GM19023 (cell line): ENCODE results near the gene PFDN1.
A peak's percentile ranks its signal among the peaks of the same experiment; 100 is the strongest.

Experiments used
- ATAC-seq: cut with Tn5 transposase; IDR thresholded peaks from one replicate; pipeline ENCODE4 v1.9.1; 2021; ENCODE audit warnings: mild to moderate bottlenecking, moderate library complexity; ENCODE audit not compliant: unreplicated experiment

Gene PFDN1

DNA sequence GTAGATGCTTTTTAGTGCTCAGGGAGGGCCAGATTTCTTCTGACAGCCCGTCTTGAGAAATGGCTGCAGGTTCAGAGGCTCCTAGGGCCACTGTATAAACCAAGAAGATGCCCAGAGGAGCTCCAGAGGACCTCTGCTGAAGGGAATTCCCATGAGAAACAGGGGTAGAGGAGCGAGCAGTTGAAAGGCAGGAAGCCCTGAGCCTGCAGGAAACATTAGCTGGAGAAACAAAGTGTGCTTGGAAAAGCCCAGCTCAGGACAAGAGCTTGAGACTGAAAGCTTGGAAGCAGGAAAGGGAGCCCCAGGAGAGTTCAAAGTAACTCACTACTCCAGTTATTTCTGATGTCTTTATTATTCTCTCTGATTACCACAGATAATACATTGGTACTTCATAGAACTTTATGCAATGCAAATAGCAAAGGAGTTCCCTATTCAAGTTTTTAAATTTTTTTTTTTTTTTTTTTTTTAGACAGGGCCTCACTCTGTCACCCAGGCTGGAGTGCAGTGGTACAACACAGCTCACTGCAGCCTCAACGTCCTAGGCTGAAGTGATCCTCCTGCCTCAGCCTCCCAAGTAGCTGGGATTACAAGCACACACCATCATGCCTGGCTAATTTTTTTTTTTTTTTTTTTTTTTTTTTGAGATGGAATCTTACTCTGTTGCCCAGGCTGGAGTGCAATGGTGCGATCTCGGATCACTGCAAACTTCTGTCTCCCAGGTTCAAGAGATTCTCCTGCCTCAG is 27.0 kb upstream of the PFDN1 start:
- no peak for ATAC-seq

DNA sequence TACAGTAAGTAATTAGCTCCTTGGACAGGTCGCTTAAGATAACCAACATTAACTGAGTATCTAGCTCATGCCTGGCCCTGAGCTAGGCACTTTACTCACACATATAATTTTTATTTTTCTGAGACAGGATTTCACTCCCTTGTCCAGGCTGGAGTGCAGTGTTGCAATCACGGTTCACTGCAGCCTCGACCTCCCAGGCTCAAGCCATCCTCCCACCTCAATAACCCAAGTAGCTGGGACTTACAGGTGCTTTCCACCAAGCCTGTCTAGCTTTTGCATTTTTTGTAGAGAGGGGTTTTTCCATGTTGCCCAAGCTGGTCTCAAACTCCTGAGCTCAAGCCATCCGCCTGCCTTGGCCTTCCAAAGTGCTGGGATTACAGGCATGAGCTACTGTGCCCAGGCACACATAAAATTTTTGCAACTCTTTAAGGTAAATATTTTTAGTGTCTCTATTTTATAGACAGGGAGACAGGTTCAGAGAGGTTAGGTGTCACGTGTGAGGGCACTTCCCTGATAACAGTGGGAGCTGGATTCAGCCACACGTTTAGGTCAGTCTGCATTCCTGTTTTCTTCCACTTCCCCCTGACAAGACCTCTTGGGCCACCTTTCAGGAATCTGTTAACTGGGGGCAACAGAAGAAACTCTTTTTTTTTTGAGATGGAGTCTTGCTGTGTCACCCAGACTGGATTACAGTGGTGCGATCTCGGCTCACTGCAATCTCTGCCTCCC is 25.3 kb upstream of the PFDN1 start:
- no peak for ATAC-seq

DNA sequence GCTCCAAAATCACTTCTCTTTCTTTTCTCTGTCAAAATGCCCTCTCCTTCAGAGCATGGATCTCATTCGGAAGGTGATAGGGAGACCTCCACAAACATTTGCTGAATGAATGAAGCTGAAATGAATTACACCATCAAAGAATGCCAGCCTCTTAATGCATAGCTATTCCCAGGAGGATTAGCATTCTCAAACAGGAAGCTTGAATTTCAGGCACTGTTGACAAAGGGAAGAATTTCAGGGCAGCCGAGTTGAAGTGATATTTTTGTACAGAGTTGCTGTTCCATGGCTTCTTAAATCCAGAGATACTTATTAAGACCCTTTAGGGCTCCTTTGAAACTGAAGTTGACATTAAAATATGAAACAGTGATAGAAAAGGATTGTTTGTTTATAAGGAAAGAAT is 24.7 kb upstream of the PFDN1 start:
- ATAC-seq: no peak

DNA sequence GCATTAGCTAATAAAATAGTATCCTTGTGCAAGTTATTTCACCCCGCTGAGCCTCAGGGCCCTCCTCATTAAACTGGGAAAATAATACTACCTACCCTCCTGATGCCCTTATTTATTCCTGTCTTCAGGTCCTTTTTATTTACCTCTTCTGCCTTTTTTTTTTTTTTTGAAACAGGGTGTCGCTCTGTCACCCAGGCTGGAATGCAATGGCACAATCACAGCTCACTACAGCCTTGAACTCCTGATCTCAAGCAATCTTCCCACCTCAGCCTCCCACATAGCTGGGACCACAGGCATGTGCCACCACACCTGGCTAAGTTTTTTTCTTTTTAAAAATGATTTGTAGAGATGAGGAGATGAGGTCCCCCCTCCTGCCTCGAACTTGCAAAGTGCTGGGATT is 22.6 kb upstream of the PFDN1 start:
- no peak for ATAC-seq

DNA sequence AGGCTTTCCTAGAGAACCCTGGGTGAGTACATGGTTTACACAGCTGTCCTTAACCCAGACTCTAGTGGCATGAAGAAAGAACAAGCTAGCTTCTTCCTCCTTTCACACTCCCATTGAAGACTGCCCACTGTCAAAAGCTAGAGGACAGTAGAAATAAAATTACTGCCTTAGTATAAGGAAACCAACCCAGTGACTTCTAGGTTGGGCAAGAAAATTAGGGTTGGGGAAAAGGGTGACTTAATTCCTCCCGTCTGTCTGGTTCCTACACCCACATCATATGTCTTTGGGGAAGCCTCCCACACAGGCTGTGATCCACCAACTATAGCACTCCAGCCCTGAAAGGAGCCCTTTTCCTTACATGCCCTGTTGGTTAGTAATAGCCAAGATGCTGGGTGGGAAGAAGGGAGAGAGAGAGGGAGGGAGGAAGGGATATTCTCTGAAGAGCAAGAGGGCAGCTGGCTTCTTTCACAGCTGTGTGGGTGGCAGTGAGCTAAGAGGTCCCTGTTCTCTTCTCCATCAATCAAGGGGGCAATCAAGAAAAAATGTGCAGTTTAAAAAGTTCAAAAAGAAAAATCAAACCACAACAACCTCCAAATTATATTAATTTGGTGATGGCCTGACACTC is 21.8 kb upstream of the PFDN1 start:
- no peak for ATAC-seq

DNA sequence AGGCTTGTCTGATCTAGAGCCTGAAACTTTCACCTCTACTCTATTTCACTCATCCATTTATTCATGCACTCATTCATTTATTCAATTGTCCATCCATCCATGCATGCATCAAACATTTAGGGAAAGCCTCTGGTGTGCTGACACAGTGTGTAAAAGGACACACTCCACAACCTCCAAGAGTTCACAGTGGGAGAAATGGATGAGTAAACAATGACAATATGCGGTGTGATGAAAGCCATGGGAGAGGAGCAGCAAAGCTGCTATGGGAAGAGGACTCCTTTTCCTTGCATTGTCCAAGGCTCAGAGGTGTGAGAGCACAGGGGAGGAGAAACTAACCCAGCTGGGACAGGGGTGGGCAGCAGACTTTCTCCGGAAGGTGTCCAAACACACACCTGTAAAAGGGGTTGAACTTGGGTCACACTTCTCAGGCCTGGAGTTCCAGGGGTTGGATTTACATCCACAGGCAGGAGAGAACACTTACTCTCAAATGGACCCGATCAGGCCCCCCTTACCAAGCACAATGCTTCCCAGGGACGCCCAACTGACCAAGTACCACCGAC is 21.2 kb upstream of the PFDN1 start:
- no peak for ATAC-seq

DNA sequence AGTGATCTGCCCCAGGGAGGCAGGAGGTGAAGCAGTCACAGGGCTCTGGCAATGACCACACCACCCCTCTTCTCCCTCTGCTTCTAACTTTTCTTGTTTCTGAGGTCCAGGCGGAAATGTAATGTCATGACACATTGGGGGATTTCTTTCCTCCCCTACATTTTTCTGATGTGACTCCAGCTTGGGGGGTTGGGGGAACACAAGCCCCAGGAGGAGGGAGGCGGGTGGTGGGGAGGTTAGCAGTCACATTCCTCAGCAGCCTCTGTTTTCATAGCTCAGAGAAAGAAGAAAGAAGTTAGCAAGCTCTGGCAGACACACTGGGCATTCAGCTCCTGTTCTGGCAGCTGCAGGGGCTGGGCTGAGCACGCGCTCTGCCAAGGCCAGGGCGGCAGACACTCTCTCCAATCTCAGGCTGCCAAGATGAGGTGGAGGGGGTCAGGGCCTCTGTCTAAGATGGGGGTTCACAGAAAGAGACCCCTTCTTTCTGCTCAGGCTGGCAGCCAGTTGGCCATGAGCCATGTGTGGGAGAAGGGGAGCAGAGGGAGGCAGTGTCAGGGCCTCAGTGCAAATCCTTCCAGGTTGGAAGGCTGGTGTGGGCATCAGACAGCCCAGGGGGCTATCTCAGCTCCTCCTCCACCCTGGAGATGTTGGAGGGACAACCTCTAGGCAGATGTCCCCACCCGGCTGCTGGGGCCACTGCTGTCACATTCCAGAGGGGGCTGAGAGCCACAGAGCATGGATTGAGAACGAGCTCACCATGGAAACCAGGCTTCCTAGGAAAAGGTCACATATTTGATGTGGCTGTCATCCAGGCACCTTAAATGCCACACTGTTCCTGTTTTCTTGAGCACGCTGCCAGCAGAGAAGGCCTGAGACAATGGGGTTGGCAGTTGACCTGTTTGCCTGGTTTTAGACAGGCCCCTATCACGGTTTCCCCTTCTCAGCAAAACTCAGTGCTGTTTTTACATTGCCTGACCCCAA is 20.1 kb upstream of the PFDN1 start:
- no peak for ATAC-seq

DNA sequence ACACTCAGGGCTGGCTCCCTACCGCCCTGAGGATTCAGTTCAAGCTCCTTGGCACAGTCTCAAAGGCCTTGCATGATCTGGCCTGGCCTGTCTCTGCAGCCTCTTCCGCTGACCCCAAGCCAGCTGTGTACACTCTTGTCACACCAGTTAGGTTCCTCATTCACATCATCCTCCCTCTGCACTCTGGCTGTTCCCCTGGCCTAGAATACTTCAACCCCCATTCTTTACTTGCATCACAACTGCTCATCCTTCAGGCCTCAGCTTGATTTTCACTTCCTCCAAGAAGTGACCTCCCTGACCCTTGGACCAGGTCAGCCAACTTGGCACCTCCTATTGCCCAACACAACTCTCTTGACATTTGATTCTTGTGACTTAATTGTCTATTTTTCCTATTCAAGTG is 18.9 kb upstream of the PFDN1 start:
- ATAC-seq: peak; percentile 57

DNA sequence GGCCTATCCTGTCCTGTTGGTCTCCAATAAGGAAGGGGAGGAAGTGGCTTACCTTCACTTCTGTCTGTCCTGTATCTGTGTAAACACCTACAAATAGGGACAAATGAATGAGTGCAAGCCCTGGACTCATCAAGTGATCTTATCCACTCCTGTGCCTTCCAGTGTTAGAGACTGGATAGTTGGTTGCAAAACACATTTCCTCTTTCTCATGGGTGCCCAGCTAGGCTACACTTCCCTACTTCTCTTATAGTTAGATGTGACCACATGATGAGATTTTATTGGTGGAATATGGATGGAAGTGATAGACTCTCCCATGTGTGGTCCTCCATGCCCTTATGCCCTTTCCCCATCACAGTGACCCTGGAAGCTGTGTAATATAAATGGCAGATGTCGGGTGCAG is 16.9 kb upstream of the PFDN1 start:
- no peak for ATAC-seq

DNA sequence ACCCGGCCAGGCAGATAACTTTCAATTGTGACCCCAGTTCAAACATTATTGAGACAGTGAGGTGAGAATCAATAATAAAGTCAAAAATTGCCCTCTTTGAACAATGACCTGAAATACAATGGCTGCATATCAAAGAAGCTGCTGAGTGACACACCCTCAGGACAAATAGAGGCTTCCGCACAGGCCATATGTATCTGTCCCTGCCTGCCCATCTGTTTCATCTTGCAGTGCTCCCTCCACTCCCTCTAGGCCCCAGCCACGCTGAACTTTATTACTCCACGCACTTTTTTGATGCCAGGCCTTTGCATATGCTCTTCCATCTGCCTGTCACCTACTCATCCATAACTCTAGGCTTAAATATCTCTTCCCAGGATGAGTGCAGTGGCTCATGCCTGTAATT is 15.9 kb upstream of the PFDN1 start:
- ATAC-seq: no peak

DNA sequence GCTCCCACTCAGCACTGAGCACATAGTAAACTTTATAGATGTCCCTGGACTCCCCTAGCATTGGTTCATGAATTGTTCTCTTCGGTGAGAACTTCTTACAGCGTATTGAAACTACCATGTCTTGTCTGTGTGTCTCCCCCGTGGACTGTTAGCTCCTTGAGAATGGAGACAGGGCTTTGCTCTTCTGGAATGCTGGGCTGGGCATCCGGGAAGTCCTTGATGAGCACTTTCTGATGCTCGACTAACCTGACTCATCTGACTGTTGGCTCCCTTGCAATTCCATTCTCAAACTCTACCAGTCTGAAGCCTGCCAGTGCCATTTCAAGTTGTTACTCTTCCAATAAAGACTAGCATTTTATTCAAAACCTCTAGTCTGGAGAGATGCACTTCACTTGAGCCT is 15.0 kb upstream of the PFDN1 start:
- no peak for ATAC-seq

DNA sequence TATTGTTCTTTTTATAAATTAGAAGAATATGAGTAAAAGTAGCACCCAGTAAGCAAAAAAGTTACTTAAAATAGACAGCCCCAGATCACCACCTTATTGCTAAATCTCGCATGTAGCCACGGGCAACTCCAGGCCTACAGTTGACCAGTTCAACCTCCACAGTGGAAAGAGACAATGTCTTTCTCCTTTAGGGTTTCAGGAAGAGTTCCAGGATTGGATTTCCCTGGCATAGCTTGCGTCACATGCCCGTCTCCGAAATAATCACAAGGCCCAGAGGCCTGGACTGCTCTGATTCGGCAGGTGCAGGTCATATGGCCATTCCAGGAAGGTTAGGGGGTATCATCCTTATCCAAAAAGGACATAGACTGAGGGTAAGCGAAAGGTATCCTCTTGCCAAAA is 9.9 kb upstream of the PFDN1 start:
- no peak for ATAC-seq

DNA sequence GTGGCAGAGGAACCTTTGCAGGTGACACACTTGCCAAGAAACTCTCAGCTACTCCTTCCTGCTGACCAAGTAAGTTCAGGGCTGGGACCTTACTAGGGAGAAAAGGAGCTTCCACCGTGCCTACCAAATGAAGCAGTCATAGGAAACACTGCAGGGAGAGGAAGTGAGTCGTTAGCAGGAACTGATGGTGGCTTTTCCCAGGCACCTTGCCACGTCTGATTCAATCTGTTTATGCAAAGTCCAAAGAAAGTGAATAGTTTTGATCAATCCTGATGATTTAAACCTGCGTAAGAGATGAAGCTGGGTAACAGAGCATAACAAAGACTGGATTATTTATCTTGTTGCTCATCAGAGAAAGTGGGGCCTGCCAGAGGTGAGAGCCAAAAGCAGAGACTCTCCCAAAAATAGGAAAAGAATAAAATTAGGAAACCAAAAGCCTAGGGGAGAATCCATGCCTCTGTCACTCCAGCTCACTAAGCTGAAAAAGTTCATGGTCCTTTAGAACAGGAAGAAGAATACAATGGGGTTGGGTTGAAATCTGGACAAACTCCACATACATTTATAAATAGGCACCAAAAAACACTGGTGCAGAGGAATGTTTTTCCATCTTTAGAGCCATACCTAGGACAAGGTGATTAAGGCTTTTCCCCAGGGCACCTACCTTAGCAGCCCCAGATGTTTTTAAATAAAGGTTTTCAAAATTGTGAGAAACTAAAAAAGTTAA is 9.3 kb upstream of the PFDN1 start:
- ATAC-seq: no peak

DNA sequence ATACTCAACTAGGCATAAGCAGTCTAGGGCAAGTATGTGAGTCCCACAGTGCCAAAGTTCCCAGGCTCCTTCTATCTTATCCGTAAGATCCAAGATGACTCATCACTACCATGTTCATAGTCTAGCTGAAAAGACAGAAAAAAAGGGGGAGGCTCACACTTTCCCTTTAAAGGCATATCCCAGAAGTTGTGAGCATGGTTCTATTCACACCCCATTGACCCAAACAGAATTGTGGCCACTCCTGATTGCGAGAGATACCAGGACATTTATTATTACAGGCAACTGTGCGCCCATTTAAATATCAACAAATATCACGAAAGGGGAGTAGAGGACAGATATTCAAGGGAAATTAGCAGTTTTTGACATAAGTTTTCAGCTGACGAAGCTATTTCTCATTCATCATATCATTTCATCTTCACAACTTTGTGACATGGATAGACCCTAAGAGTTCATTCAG is 8.1 kb upstream of the PFDN1 start:
- no peak for ATAC-seq

DNA sequence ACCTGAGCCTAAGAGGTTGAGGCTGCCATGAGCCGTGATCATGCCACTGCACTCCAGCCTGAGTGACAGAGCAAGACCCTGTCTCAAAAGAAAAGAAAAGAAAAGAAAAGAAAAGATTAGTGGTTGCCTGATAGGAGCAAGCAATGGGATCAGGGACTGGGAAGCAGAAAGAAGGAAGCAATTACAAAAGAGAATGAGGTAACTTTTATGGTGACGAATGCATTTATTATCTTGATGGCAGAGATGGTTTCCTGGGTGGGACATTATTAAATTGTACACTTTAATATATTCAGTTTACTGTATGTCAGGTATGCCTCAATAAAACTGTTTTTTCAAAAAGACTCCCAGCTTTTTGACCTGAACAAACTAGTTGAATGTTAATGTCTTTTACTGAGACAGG is 7.5 kb upstream of the PFDN1 start:
- no peak for ATAC-seq

DNA sequence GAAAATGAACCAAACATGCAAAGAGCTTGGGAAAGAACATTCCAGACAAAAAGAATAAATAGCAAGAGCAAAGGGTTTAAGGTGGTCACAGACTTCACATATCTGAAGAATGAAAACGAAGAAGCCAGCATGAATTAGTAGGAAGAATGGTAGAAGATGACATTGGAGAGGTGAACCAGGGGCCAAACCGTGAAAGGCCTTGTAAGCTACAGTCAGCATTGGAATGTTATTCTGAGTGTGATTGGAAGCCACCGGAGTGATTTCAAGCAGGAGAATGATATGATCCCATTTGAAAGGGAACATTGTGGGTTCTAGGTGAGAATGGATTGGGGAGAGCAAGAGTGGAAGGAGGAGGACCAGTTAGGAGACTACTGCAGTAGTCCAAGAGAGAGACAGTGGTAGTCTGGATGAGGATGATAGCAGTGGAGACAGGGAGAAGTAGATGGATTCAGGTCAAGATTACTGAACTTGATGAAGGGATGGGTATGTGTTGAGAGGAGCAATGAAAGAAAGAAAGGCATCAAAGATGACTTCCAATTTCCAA is 6.9 kb upstream of the PFDN1 start:
- ATAC-seq: no peak

DNA sequence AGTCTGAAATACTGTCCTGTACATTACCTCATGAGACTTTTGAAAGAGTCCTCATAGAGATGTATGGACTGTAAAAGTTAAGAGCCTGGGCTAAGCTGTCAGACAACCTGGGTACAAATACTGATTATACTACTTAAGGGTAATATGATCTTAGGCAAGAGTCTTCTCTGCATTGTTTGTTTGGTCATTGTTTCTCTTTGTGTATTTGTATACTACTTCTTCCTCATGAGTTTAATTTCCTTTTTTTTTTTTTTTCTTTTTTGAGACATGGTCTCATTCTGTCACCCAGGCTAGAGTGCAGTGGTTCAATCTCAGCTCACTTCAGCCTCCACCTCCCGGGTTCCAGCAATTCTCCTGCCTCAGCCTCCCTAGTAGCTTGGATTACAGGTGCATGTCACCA is 2.6 kb upstream of the PFDN1 start:
- no peak for ATAC-seq

DNA sequence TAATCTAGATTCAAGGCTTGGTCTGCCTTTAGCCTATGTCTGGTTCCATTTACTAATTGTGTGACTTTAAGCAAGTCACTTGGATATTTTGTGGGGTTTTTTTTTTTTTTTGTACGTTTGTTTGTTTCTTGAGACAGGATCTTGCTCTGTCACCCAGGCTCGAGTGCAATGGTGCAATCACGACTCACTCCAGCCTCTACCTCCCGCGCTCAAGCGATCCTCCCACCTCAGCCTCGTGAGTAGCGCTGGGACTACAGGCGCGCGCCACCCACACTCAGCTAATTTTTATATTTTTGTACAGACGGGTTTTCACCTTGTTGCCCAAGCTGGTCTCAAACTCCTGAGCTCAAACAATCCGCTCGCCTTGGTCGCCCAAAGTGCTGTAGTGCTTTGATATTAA is 1.1 kb upstream of the PFDN1 start:
- ATAC-seq: no peak

DNA sequence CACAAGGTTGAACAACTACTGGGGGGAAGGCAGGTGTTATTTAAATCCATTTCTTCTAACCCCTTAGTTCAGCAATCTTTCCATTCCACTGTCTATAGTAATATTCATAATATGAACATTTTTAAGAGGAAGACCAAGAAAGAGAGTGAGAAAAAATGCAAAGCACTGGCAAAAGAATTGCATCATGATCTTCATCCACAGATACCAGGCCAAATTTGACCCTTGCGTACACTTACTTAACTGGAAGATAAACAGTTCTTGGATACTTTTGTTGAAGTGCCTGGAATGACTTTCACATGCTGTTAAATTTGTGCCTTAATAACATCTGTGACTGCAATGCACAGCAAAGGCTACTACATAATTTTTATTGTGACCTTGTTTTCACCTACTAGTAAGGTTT is 1.8 kb downstream of the PFDN1 start:
- ATAC-seq: no peak

DNA sequence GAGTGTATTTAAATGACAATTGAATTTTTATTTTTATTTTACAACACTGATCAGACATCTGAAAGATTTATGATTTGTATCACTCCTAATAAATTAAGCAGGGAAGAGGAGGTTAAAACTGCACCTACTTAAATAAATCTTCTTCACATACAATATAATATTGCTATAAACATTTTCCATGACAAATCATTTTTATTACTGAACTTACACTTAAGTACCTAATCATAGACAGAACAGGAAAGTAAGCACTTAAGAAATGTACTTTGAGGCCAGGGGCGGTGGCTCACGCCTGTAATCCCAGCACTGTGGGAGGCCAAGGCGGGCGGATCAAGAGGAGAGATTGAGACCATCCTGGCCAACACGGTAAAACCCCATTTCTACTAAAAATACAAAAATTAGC is 3.8 kb downstream of the PFDN1 start:
- ATAC-seq: no peak
